Liver (tissue), 9 donors: ENCODE results near the gene ACSF2. TPM values are rescaled to one million over a fixed set of nuclear protein-coding genes. Genes with fewer than 3 reads are reported as not detected.
"Not testable (repeated sequence)": the region's sequence is repeated elsewhere in the genome, so short reads cannot be mapped to it uniquely, and the experiment has no call there.

Source experiments
- DNase-seq: peaks from one replicate; pipeline ENCODE4 v3.0.0-alpha.2; 2017; ENCODE audit warnings: low spot score
- H3K27ac ChIP-seq, 2 donors: one replicate each; pipeline ENCODE4 v1.7.0; 2013; ENCODE audit warnings: inconsistent platforms in 2 of 2, low read length in 2 of 2, control low read depth in 1 of 2, low read depth in 1 of 2, mild to moderate bottlenecking in 1 of 2
- H3K27me3 ChIP-seq, 4 donors: one replicate each; pipeline versions ENCODE4 v1.6.1 to v1.7.0; 2013; ENCODE audit warnings: low read length in 3 of 4, inconsistent platforms in 1 of 4, mild to moderate bottlenecking in 1 of 4, moderate library complexity in 1 of 4; ENCODE audit not compliant: control insufficient read depth in 4 of 4, insufficient read depth in 4 of 4
- H3K36me3 ChIP-seq, 4 donors: one replicate each; pipeline versions ENCODE4 v1.6.1 to v1.7.0; 2013; ENCODE audit warnings: low read length in 3 of 4, mild to moderate bottlenecking in 3 of 4, low read depth in 1 of 4, moderate library complexity in 1 of 4; ENCODE audit not compliant: control insufficient read depth in 4 of 4, insufficient read depth in 3 of 4
- H3K4me1 ChIP-seq, 4 donors: one replicate each; pipeline versions ENCODE4 v1.6.1 to v1.7.0; 2013; ENCODE audit warnings: low read length in 3 of 4, mild to moderate bottlenecking in 3 of 4, moderate library complexity in 1 of 4; ENCODE audit not compliant: control insufficient read depth in 4 of 4, insufficient read depth in 4 of 4
- H3K4me3 ChIP-seq, 3 donors: one replicate each; pipeline versions ENCODE4 v1.6.1 to v1.7.0; 2013; ENCODE audit warnings: low read length in 3 of 3, control low read depth in 1 of 3, low read depth in 1 of 3, mild to moderate bottlenecking in 1 of 3
- H3K9ac ChIP-seq, 2 donors: one replicate each; pipeline ENCODE4 v1.7.0; 2013; ENCODE audit warnings: low read length in 2 of 2, mild to moderate bottlenecking in 2 of 2, moderate library complexity in 2 of 2, control low read depth in 1 of 2, low read depth in 1 of 2
- H3K9me3 ChIP-seq, 4 donors: one replicate each; pipeline versions ENCODE4 v1.6.1 to v1.7.0; 2013; ENCODE audit warnings: low read length in 3 of 4; ENCODE audit not compliant: control insufficient read depth in 4 of 4
- ATF3 ChIP-seq: IDR thresholded peaks from 2 replicates; pipeline ENCODE4 v1.6.1; 2016; ENCODE audit warnings: antibody characterized with exemption
- CTCF ChIP-seq: fragments of 150-350 bp; IDR thresholded peaks from 2 replicates; pipeline ENCODE4 v1.5.1; 2017; ENCODE audit warnings: improper control_type of control experiment, low read depth, low read length; ENCODE audit not compliant: missing input control
- EGR1 ChIP-seq, 2 donors: IDR thresholded peaks; 2 replicates each; pipeline ENCODE4 v1.6.1; 2016 to 2018; ENCODE audit warnings: antibody characterized with exemption in 2 of 2, low read depth in 2 of 2
- FOXA2 ChIP-seq: IDR thresholded peaks from 2 replicates; pipeline ENCODE4 v1.6.1; 2016; ENCODE audit warnings: antibody characterized with exemption
- JUND ChIP-seq, 2 donors: IDR thresholded peaks; 2 replicates each; pipeline ENCODE4 v1.6.1; 2016; ENCODE audit warnings: antibody characterized with exemption in 2 of 2
- NR2F2 ChIP-seq: IDR thresholded peaks from 2 replicates; pipeline ENCODE4 v1.6.1; 2016; ENCODE audit warnings: antibody characterized with exemption
- RAD21 ChIP-seq, 2 donors: IDR thresholded peaks; 2 replicates each; pipeline ENCODE4 v1.6.1; 2016; ENCODE audit warnings: antibody characterized with exemption in 2 of 2, mild to moderate bottlenecking in 2 of 2
- REST ChIP-seq: IDR thresholded peaks from 2 replicates; pipeline ENCODE4 v1.6.1; 2016; ENCODE audit warnings: antibody characterized with exemption, mild to moderate bottlenecking
- TAF1 ChIP-seq: conservative IDR thresholded peaks from 2 replicates; pipeline ENCODE4 v1.6.1; 2016; ENCODE audit warnings: antibody characterized with exemption, mild to moderate bottlenecking
- YY1 ChIP-seq: IDR thresholded peaks from 2 replicates; pipeline ENCODE4 v1.6.1; 2016; ENCODE audit warnings: antibody characterized with exemption, mild to moderate bottlenecking
- ZBTB33 ChIP-seq: IDR thresholded peaks from 2 replicates; pipeline ENCODE4 v1.6.1; 2016; ENCODE audit warnings: antibody characterized with exemption
- WGBS: extraction: QIAGEN DNeasy Blood & Tissue Kit; methylation state at CpG from one replicate; pipeline ENCODE4 v1.1.7; 2013; 5-methylcytosine and 5-hydroxymethylcytosine counted together
- polyA plus RNA-seq, 2 donors: library from polyadenylated mRNA; stranded (reverse) in 1 of 2; unstranded in 1 of 2; fragments of 200-250 nt in 1 of 2; fragments of >200 nt in 1 of 2; fragmentation: Nextera tagmentation in 1 of 2; extraction: Ambion mirVana in 1 of 2; gene quantifications; one replicate each; pipeline versions ENCODE4 v1.2.1 to v1.2.3, GENCODE V29; 2013 to 2015
- total RNA-seq, 2 donors: library from RNA; depleted of rRNA; stranded (reverse); fragments of >200 nt; gene quantifications; one replicate each; pipeline ENCODE4 v1.2.3, GENCODE V29; 2014
- donor health status: healthy.
- donor health status: healthy.
- donor health status: healthy.
- donor health status: healthy.
- donor health status: healthy.

The ACSF2 gene
- total and polyA plus RNA-seq, 4 donors, result 18.9 to 34.3 (median 21.1) TPM

- 92% methylated on average over 4 of the region's 4 CpGs for WGBS
- not testable (repeated sequence) for H3K27me3 ChIP-seq, H3K9me3 ChIP-seq
Observed at GRCh38 chr17:50405351-50405750, 20.7 kb upstream of the ACSF2 start.

GRCh38 chr17:50406578-50406977 lies 19.4 kb upstream of the ACSF2 start:
- no peak for TF ChIP-seq NR2F2
- no peak for TF ChIP-seq CTCF
- no peak for TF ChIP-seq TAF1
- Histone ChIP-seq H3K27me3 (no peaks in the 10 kb centered on the region), H3K4me1 (peaks cover 0 to 6% (median 3%) of the 10 kb centered on the region in 4 donors), H3K4me3 (no peak overlapping the region), H3K27ac (no peak overlapping the region), H3K9me3 (no peaks in the 10 kb centered on the region), H3K36me3 (no peaks in the 10 kb centered on the region), H3K9ac (no peak overlapping the region)
- DNase-seq, result no peak
- 89% methylated on average over 5 of the region's 5 CpGs for WGBS

More at GRCh38 chr17:50405351-50405750, 20.7 kb upstream of the ACSF2 start:
- not testable (repeated sequence) for H3K36me3 ChIP-seq, H3K9ac ChIP-seq, DNase-seq, H3K4me3 ChIP-seq, H3K4me1 ChIP-seq, H3K27ac ChIP-seq

- H3K27me3 ChIP-seq, result no peaks in the 10 kb centered on the region
- TF ChIP-seq CTCF, result no peak
- no peak for TF ChIP-seq ZBTB33
- no peak for TF ChIP-seq RAD21 (IDR thresholded peaks at IDR 0.05)
- TF ChIP-seq JUND (IDR thresholded peaks at IDR 0.05), result no peak
- TF ChIP-seq YY1, result no peak
- TF ChIP-seq EGR1 (IDR thresholded peaks at IDR 0.05; ENCODE audit: low read depth in 2 of 2), result no peak
- TF ChIP-seq REST, result no peak
- no peak for TF ChIP-seq FOXA2
- no peak for TF ChIP-seq ATF3
- no peak for DNase-seq
- H3K9me3 ChIP-seq, result no peaks in the 10 kb centered on the region
- H3K4me3 ChIP-seq, result no peak overlapping the region
- H3K36me3 ChIP-seq, result no peaks in the 10 kb centered on the region
- 83% methylated on average over 4 of the region's 4 CpGs for WGBS
- peaks cover 0 to 7% (median 3%) of the 10 kb centered on the region in 4 donors for H3K4me1 ChIP-seq
- H3K9ac ChIP-seq, result no peak overlapping the region
- no peak overlapping the region for H3K27ac ChIP-seq
Observed at GRCh38 chr17:50407921-50408320, 18.1 kb upstream of the ACSF2 start.
